WTC11 (cell line): ENCODE measurements around the gene SLC25A26. TPM values are rescaled to one million over a fixed set of nuclear protein-coding genes. Genes with fewer than 3 reads are reported as not detected.
"Not testable (repeated sequence)": the region's sequence is repeated elsewhere in the genome, so short reads cannot be mapped to it uniquely, and the experiment has no call there.

ENCODE experiments used
- ATAC-seq: fragments of 200-7000 bp; cut with Tn5 transposase; 2 replicates; pipeline ENCODE4 v1.10.0; 2021; ENCODE audit warnings: mild to moderate bottlenecking, moderate library complexity
- CTCF ChIA-PET: fragments of 300-600 bp; sonication (Branson Sonifier 250); formaldehyde crosslinking; loops from one replicate; lab custom pipeline; 2021; ENCODE audit warnings: antibody characterized with exemption; lab: Charles Lee
- POLR2A ChIA-PET: fragments of 350-600 bp; sonication (Branson Sonifier 250); formaldehyde crosslinking; loops from one replicate; lab custom pipeline; 2021; ENCODE audit warnings: antibody characterized with exemption; lab: Charles Lee
- DNase-seq: peaks from one replicate; pipeline ENCODE4 v3.0.0; 2021; ENCODE audit warnings: low spot score
- H3K27ac Mint-ChIP-seq: 2 replicates; pipeline ENCODE4 v1.8.0; 2021; ENCODE audit warnings: mixed read lengths
- H3K27me3 Mint-ChIP-seq: 2 replicates; pipeline ENCODE4 v1.8.0; 2021; ENCODE audit warnings: low read depth, mild to moderate bottlenecking, moderate library complexity, mixed read lengths
- H3K36me3 Mint-ChIP-seq: 2 replicates; pipeline ENCODE4 v1.8.0; 2021; ENCODE audit warnings: mixed read lengths
- H3K4me1 Mint-ChIP-seq: 2 replicates; pipeline ENCODE4 v1.8.0; 2022; ENCODE audit warnings: mixed read lengths
- H3K4me3 Mint-ChIP-seq: 2 replicates; pipeline ENCODE4 v1.8.0; 2021; ENCODE audit warnings: mild to moderate bottlenecking, moderate library complexity, mixed read lengths
- H3K9me3 Mint-ChIP-seq: 2 replicates; pipeline ENCODE4 v1.8.0; 2021; ENCODE audit warnings: mixed read lengths
- CREM ChIP-seq: sonication (generic); formaldehyde crosslinking; IDR thresholded peaks from 2 replicates; pipeline ENCODE4 v1.8.1; 2022; ENCODE audit warnings: mild to moderate bottlenecking, missing genetic modification reagents, moderate library complexity
- ETV6 ChIP-seq: sonication (generic); formaldehyde crosslinking; IDR thresholded peaks from 2 replicates; pipeline ENCODE4 v1.8.1; 2022; ENCODE audit warnings: mild to moderate bottlenecking, missing genetic modification reagents
- FOXJ3 ChIP-seq: sonication (generic); formaldehyde crosslinking; IDR thresholded peaks from 2 replicates; pipeline ENCODE4 v1.9.0; 2021; ENCODE audit warnings: missing genetic modification reagents, mild to moderate bottlenecking, borderline replicate concordance
- JAZF1 ChIP-seq: fragments of 250-450 bp; sonication (Bioruptor Pico); IDR thresholded peaks from 2 replicates; pipeline ENCODE4 v1.9.0; 2021; ENCODE audit warnings: moderate library complexity, mild to moderate bottlenecking, inconsistent platforms
- NFE2L1 ChIP-seq: sonication (generic); formaldehyde crosslinking; IDR thresholded peaks from 2 replicates; pipeline ENCODE4 v1.8.1; 2023; ENCODE audit warnings: missing genetic modification reagents
- PRDM15 ChIP-seq: sonication (generic); formaldehyde crosslinking; IDR thresholded peaks from 2 replicates; pipeline ENCODE4 v1.8.0; 2022; ENCODE audit warnings: missing genetic modification reagents
- SP1 ChIP-seq: sonication (generic); formaldehyde crosslinking; conservative IDR thresholded peaks from 2 replicates; pipeline ENCODE4 v1.8.1; 2022; ENCODE audit warnings: missing genetic modification reagents
- STAT6 ChIP-seq: sonication (generic); formaldehyde crosslinking; conservative IDR thresholded peaks from 2 replicates; pipeline ENCODE4 v1.8.1; 2023; ENCODE audit warnings: mild to moderate bottlenecking, low read depth, missing genetic modification reagents, moderate library complexity
- TP53 ChIP-seq: sonication (generic); formaldehyde crosslinking; IDR thresholded peaks from 2 replicates; pipeline ENCODE4 v1.8.1; 2023; ENCODE audit warnings: mild to moderate bottlenecking, missing genetic modification reagents
- ZNF138 ChIP-seq: sonication (generic); formaldehyde crosslinking; conservative IDR thresholded peaks from 2 replicates; pipeline ENCODE4 v1.8.1; 2022; ENCODE audit warnings: mild to moderate bottlenecking, moderate library complexity, missing genetic modification reagents
- total RNA-seq: library from RNA; stranded (reverse); gene quantifications from 3 replicates; pipeline ENCODE4 v1.2.3, GENCODE V29; 2021
- TF ChIP-seq, protein P1 (sequence below): sonication (generic); formaldehyde crosslinking; IDR thresholded peaks from 2 replicates; pipeline ENCODE4 v1.8.1; 2023; ENCODE audit warnings: mild to moderate bottlenecking, missing genetic modification reagents

SLC25A26 gene
- total RNA-seq, 1 experiment from 2014 or later, result 29.1 TPM

DNA sequence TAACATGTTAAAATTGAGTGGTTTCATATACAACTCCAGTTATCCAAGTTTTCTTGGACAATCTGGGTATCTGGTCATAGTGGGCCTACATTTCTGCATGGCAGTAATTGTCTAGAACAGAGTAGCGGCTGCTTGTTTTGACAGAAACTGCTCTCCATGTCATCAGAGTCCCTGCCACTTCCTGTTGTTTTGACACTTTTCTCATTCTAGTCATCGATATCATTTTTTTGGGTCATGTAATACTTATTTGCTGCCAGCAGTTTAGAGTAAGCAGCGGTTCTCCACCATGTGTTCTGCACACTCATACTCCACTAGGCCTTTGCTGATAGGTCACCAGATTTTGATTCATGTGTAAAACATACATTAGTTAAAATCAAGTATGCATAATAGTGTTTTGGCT, 81.5 kb downstream of the SLC25A26 start (continued):
- TF ChIP-seq FOXJ3 (CRISPR knock-in tag), result no peak
- TF ChIP-seq ZNF138, result no peak
- no peak for TF ChIP-seq PRDM15 (CRISPR knock-in tag)
- TF ChIP-seq STAT6, result no peak
- no peak for TF ChIP-seq ETV6 (CRISPR knock-in tag)
- TF ChIP-seq CREM (CRISPR knock-in tag), result no peak
- TF ChIP-seq NFE2L1, result no peak
- TF ChIP-seq, protein P1, sequence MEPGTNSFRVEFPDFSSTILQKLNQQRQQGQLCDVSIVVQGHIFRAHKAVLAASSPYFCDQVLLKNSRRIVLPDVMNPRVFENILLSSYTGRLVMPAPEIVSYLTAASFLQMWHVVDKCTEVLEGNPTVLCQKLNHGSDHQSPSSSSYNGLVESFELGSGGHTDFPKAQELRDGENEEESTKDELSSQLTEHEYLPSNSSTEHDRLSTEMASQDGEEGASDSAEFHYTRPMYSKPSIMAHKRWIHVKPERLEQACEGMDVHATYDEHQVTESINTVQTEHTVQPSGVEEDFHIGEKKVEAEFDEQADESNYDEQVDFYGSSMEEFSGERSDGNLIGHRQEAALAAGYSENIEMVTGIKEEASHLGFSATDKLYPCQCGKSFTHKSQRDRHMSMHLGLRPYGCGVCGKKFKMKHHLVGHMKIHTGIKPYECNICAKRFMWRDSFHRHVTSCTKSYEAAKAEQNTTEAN (CRISPR knock-in tag), result no peak
- TF ChIP-seq, all 79 proteins: peak for 0

DNA sequence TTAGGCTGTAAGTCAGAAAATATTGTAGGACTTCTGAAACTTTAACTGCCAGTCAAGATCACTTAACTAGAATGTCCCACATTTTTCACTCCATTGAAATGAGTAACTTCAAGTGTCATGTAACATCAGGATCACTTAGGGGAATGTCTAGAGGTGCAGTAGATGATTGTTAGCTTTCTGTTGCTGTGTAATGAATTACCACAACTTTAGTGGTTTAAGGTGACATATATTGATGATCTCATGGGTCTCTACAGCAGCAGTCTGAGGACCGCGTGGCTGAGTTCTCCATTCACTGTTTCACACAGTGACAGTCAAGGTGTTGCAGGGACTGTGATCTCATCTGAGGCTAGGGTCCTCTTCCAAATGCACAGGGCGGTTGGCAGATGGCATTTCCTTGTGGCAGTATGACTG, 82.7 kb downstream of the SLC25A26 start:
- Mint-ChIP-seq H3K4me1 (peaks cover 2% of the 10 kb centered on the region; the same call in 1 of the 2 replicates), H3K36me3 (no peaks in the 10 kb centered on the region), H3K27ac (peak overlapping the region; percentile 10; the same call in 1 of the 2 replicates), H3K27me3 (no peaks in the 10 kb centered on the region), H3K4me3 (no peak overlapping the region), H3K9me3 (0 out of 2 replicates have a peak, but pooled peaks cover 3% of the 10 kb centered on the region)
- POLR2A ChIA-PET, result no interaction called here
- TF ChIP-seq TP53 (no peak), JAZF1 (no peak)
- no peak for ATAC-seq
- CTCF ChIA-PET, result no interaction called here
- no peak for DNase-seq

GRCh38 chr3:66304293-66304692, 83.5 kb downstream of the SLC25A26 start:
- no peak for ATAC-seq
- ChIA-PET POLR2A (no interaction called here), CTCF (no interaction called here)
- Mint-ChIP-seq H3K27ac (0 out of 2 replicates have a peak overlapping the region, but pooled peaks have one; percentile 16), H3K36me3 (no peaks in the 10 kb centered on the region), H3K4me3 (no peak overlapping the region), H3K4me1 (peaks cover 2% of the 10 kb centered on the region; the same call in 1 of the 2 replicates), H3K9me3 (0 out of 2 replicates have a peak, but pooled peaks cover 3% of the 10 kb centered on the region), H3K27me3 (no peaks in the 10 kb centered on the region)
- TF ChIP-seq SP1 (CRISPR knock-in tag), result no peak
- TF ChIP-seq ETV6 (CRISPR knock-in tag), result no peak
- DNase-seq, result no peak

GRCh38 chr3:66306086-66306485, 85.3 kb downstream of the SLC25A26 start:
- H3K27ac Mint-ChIP-seq, H3K36me3 Mint-ChIP-seq, H3K9me3 Mint-ChIP-seq, CTCF ChIA-PET, ATAC-seq, H3K4me1 Mint-ChIP-seq, DNase-seq, H3K4me3 Mint-ChIP-seq, POLR2A ChIA-PET, H3K27me3 Mint-ChIP-seq: not testable (repeated sequence)

GRCh38 chr3:66306991-66307390, 86.2 kb downstream of the SLC25A26 start:
- CTCF ChIA-PET, H3K4me1 Mint-ChIP-seq, H3K9me3 Mint-ChIP-seq, H3K27ac Mint-ChIP-seq, H3K4me3 Mint-ChIP-seq, H3K27me3 Mint-ChIP-seq, POLR2A ChIA-PET, ATAC-seq, H3K36me3 Mint-ChIP-seq, DNase-seq: not testable (repeated sequence)
